K562 (cell line): ENCODE results near the gene PRRT1. TPM values are rescaled to one million over a fixed set of nuclear protein-coding genes. Genes with fewer than 3 reads are reported as not detected.
A peak's percentile ranks its signal among the peaks of the same experiment; 100 is the strongest.

Experiments
- ATAC-seq: fragments of 200-7000 bp; cut with Tn5 transposase; 3 replicates; pipeline ENCODE4 v1.9.1; 2020; ENCODE audit warnings: moderate library complexity
- BruUV-seq: library from RNA; stranded (reverse); fragments of 400-500 nt; replicated peaks from 2 replicates; lab custom pipeline; 2021; lab: Mats Ljungman, UMichigan
- CTCF ChIA-PET: fragments of 300-600 bp; formaldehyde crosslinking; extraction: SDS; loops from one replicate; lab custom pipeline; 2021; ENCODE audit warnings: low intra/inter-chr PET ratio; lab: Yijun Ruan, JAX
- POLR2A ChIA-PET: fragments of 300-600, 350-650 bp; sonication (Branson Sonifier 250); formaldehyde crosslinking; extraction: SDS; loops from one replicate; lab custom pipeline; 2021; ENCODE audit warnings: antibody characterized with exemption, inconsistent platforms; lab: Yijun Ruan, JAX
- DNase-seq, 4 experiments: peaks; one replicate each; pipeline versions ENCODE4 v3.0.0 to v3.0.0-alpha.2; 2011 to 2018; ENCODE audit warnings: low spot score in 3 of 4, mixed read lengths in 3 of 4; ENCODE audit errors: extremely low read depth in 1 of 4
- FAIRE-seq: peaks from 2 replicates; lab custom pipeline; 2011; peaks lifted over from hg19 to GRCh38; lab: Jason Lieb, UNC
- H2AFZ ChIP-seq: 2 replicates; pipeline ENCODE4 v1.6.0; 2011; ENCODE audit warnings: low read depth, low read length, control low read depth, inconsistent platforms
- H3K27ac ChIP-seq: fragments of 200-600 bp; 3 replicates; pipeline ENCODE4 v1.8.0; 2011; ENCODE audit warnings: low read depth, mild to moderate bottlenecking, control low read depth, inconsistent platforms, low read length, moderate library complexity, mixed read lengths; ENCODE audit errors: extremely low read depth
- H3K27me3 ChIP-seq, 2 experiments: fragments of 300-600 bp in 1 of 2; 2 replicates in 1 of 2; 3 replicates in 1 of 2; pipeline versions ENCODE4 v1.6.0 to v1.8.0; 2011; ENCODE audit warnings: inconsistent platforms in 2 of 2, low read length in 2 of 2, mild to moderate bottlenecking in 1 of 2, mixed read lengths in 1 of 2, moderate library complexity in 1 of 2; ENCODE audit not compliant: control insufficient read depth in 2 of 2, insufficient read depth in 2 of 2
- H3K36me3 ChIP-seq: fragments of 300-600 bp; 3 replicates; pipeline ENCODE4 v1.8.0; 2011; ENCODE audit warnings: mild to moderate bottlenecking, low read length, inconsistent platforms; ENCODE audit not compliant: control insufficient read depth, insufficient read depth
- H3K4me1 ChIP-seq, 2 experiments: fragments of 200-600 bp in 1 of 2; replicated peaks in 1 of 2; 2 replicates in 1 of 2; 3 replicates in 1 of 2; pipeline versions ENCODE4 v1.5.1 to v1.8.0; 2011; ENCODE audit warnings: inconsistent platforms in 2 of 2, low read length in 2 of 2, mild to moderate bottlenecking in 1 of 2, mixed read lengths in 1 of 2, moderate library complexity in 1 of 2; ENCODE audit not compliant: control insufficient read depth in 2 of 2, insufficient read depth in 2 of 2
- H3K4me2 ChIP-seq: 2 replicates; pipeline ENCODE4 v1.6.1; 2011; ENCODE audit warnings: low read length, control low read depth, inconsistent platforms, mixed read lengths; ENCODE audit not compliant: insufficient read depth
- H3K4me3 ChIP-seq: fragments of 200-600 bp; sonication (generic), shearing (Covaris generic); 2 replicates; pipeline ENCODE4 v1.5.1; 2016; ENCODE audit warnings: control low read depth, inconsistent platforms
- H3K79me2 ChIP-seq: fragments of 200-600 bp; 3 replicates; pipeline ENCODE4 v1.8.0; 2011; ENCODE audit warnings: low read length, inconsistent platforms; ENCODE audit not compliant: control insufficient read depth, insufficient read depth
- H3K9ac ChIP-seq, 2 experiments: 2 replicates each; pipeline versions ENCODE4 v1.6.0 to v1.6.1; 2011; ENCODE audit warnings: low read depth in 2 of 2, low read length in 2 of 2, control low read depth in 1 of 2, inconsistent platforms in 1 of 2, mild to moderate bottlenecking in 1 of 2, mixed read lengths in 1 of 2; ENCODE audit not compliant: insufficient read depth in 1 of 2
- H3K9me1 ChIP-seq: one replicate; pipeline ENCODE4 v1.6.0; 2011; ENCODE audit warnings: inconsistent platforms, mild to moderate bottlenecking, low read length, moderate library complexity; ENCODE audit not compliant: control insufficient read depth, insufficient read depth
- H3K9me3 ChIP-seq: replicated peaks from 2 replicates; pipeline ENCODE4 v1.5.1; 2011; ENCODE audit warnings: low read depth, low read length, inconsistent platforms; ENCODE audit not compliant: control insufficient read depth, insufficient read depth
- H4K20me1 ChIP-seq: replicated peaks from 2 replicates; pipeline ENCODE4 v1.6.1; 2011; ENCODE audit warnings: low read length, inconsistent platforms, mixed read lengths; ENCODE audit not compliant: control insufficient read depth, insufficient read depth
- HDAC1 ChIP-seq, 2 experiments: fragments of 450-650 bp; IDR thresholded peaks; 2 replicates each; pipeline ENCODE4 v1.6.1; 2016 to 2017; ENCODE audit warnings: inconsistent platforms in 1 of 2, mild to moderate bottlenecking in 1 of 2, moderate library complexity in 1 of 2
- HDAC6 ChIP-seq: IDR thresholded peaks from 2 replicates; pipeline ENCODE4 v1.6.1; 2012; ENCODE audit warnings: low read depth, mild to moderate bottlenecking, control low read depth, inconsistent platforms, low read length, moderate library complexity
- RBBP5 ChIP-seq: fragments of 200-600 bp; sonication (generic); IDR thresholded peaks from 2 replicates; pipeline ENCODE4 v1.6.1; 2012; ENCODE audit warnings: borderline replicate concordance, mild to moderate bottlenecking, low read length, control low read depth, inconsistent platforms; ENCODE audit not compliant: insufficient read depth, poor library complexity, severe bottlenecking
- VEZF1 ChIP-seq: fragments of 200-800 bp; sonication (Bioruptor generic); IDR thresholded peaks from 2 replicates; pipeline ENCODE4 v1.6.1; 2017; ENCODE audit warnings: missing genetic modification characterization, missing compliant biosample characterization
- ZBTB7A ChIP-seq: IDR thresholded peaks from 2 replicates; pipeline ENCODE4 v1.6.1; 2011; ENCODE audit warnings: low read depth, mild to moderate bottlenecking, low read length, moderate library complexity, borderline replicate concordance; ENCODE audit not compliant: control insufficient read depth
- ZNF263 ChIP-seq: sonication (generic); formaldehyde crosslinking; IDR thresholded peaks from 2 replicates; pipeline ENCODE4 v1.8.0; 2022; ENCODE audit warnings: mild to moderate bottlenecking, missing genetic modification reagents, borderline replicate concordance
- ZNF282 ChIP-seq: sonication (generic); formaldehyde crosslinking; IDR thresholded peaks from 2 replicates; pipeline ENCODE4 v1.8.1; 2023; ENCODE audit warnings: missing genetic modification reagents
- ZNF695 ChIP-seq: fragments of 450-650 bp; formaldehyde crosslinking; IDR thresholded peaks from 2 replicates; pipeline ENCODE4 v1.4.0; 2020; ENCODE audit warnings: mild to moderate bottlenecking, moderate library complexity
- WGBS: fragments of 100-300 bp; shearing (Covaris generic); methylation state at CpG from one replicate; pipeline ENCODE4 v1.1.6; 2016; ENCODE audit warnings: low coverage, mixed read lengths; ENCODE audit not compliant: insufficient coverage; ENCODE audit errors: missing lambda C conversion rate; 5-methylcytosine and 5-hydroxymethylcytosine counted together
- in situ Hi-C: fragments of 300-500 bp; cut with MboI; formaldehyde crosslinking; loops from 4 replicates; pipeline ENCODE4 v1.15.0; 2018; ENCODE audit warnings: inconsistent platforms, mixed read lengths
- intact Hi-C: fragments of 100-400 bp; cut with micrococcal nuclease; formaldehyde crosslinking; loops from 2 replicates; pipeline ENCODE4 v1.14.2; 2022
- polyA plus RNA-seq, 8 experiments: library from polyadenylated mRNA; depleted of rRNA in 4 of 8; stranded (reverse) in 5 of 8; unstranded in 3 of 8; fragments of >200 nt; fragmentation: Nextera tagmentation in 2 of 8; fragmentation: Illumina TruSeq in 1 of 8; extraction: Ambion mirVana in 2 of 8; extraction: Trizol in 1 of 8; gene quantifications; 2 replicates each; pipeline versions ENCODE4 v1.2.1 to v1.2.3, GENCODE V29; 2011 to 2014; ENCODE audit warnings: inconsistent platforms in 1 of 8, missing spikeins in 1 of 8
- total RNA-seq, 7 experiments: library from RNA; depleted of rRNA in 6 of 7; stranded (reverse); fragments of >200 nt in 6 of 7; fragmentation: Illumina TruSeq in 2 of 7; extraction: Trizol in 2 of 7; gene quantifications; 2 replicates each; pipeline versions ENCODE4 v1.2.1 to v1.2.3, GENCODE V29; 2011 to 2021; ENCODE audit warnings: low replicate concordance in 1 of 7
- TF ChIP-seq, protein P1 (sequence below), 2 experiments: fragments of 450-650 bp; formaldehyde crosslinking in 1 of 2; IDR thresholded peaks; 2 replicates each; pipeline versions ENCODE4 v1.4.0 to v1.6.1; 2014 to 2020; ENCODE audit warnings: mild to moderate bottlenecking in 2 of 2, borderline replicate concordance in 1 of 2, low read depth in 1 of 2
- TF ChIP-seq, protein P2 (sequence below): fragments of 250-450 bp; sonication (Bioruptor Pico); IDR thresholded peaks from 2 replicates; pipeline ENCODE4 v1.8.0; 2022; ENCODE audit warnings: moderate library complexity, mild to moderate bottlenecking, inconsistent platforms

PRRT1 gene
- total and polyA plus RNA-seq, 9 of the 15 experiments (the other 6 are each of a cell fraction or from before 2014, with no cell fraction given), result 0.14 to 3.5 (median 0.41) TPM

GRCh38 chr6:32128751-32129296 is 22.9 kb downstream of the PRRT1 start:
- intact Hi-C loops, result loop anchor here (2.0 kb wide), 1 partner anchor 390 kb away; no protein-coding TSS in a partner anchor
- BruUV-seq, result no TSS peak
- Histone ChIP-seq H4K20me1 (no peaks in the 10 kb centered on the region), H3K4me3 (peak overlapping the region; percentile 91), H3K36me3 (peaks cover 31% of the 10 kb centered on the region; the same call in 2 of the 3 replicates), H3K27ac (peak overlapping the region; percentile 83), H3K4me2 (peak overlapping the region; percentile 90), H2AFZ (peak overlapping the region; percentile 27), H3K9me1 (no peaks in the 10 kb centered on the region), H3K9me3 (no peaks in the 10 kb centered on the region), H3K27me3 (no peaks in the 10 kb centered on the region), H3K4me1 (peaks cover 35 to 36% of the 10 kb centered on the region in 2 experiments), H3K79me2 (peaks cover 39% of the 10 kb centered on the region), H3K9ac (peak overlapping the region; percentile 69 to 90)
- ChIA-PET POLR2A (interaction anchor here (0.6 to 3.9 kb wide), 17 partner anchors 8 to 1815 kb away, joined by 3 to 23 read pairs (median 6); partner anchors contain the start of genes EGFL8, RNF5 and TNXB), CTCF (interaction anchor here (0.8 to 1.1 kb wide), 2 partner anchors 10 to 25 kb away, joined by 3 to 4 read pairs; partner anchors contain the start of gene PPT2)
- DNase-seq, result no peak
- ATAC-seq, result no peak
- no peak for FAIRE-seq
- in situ Hi-C loops, result no loop called here
- 8% methylated on average over 13 of the region's 13 CpGs for WGBS
- TF ChIP-seq ZNF282 (CRISPR knock-in tag) (0 out of 2 replicates have a peak, but pooled peaks have one; percentile 64), ZNF263 (CRISPR knock-in tag) (0 out of 2 replicates have a peak, but pooled peaks have one; percentile 21), ZBTB7A (no peak), VEZF1 (CRISPR knock-in tag) (peak; percentile 30; the same call in 1 of the 2 replicates), HDAC6 (no peak), RBBP5 (peak; percentile 66), ZNF695 (CRISPR knock-in tag) (no peak), HDAC1 (IDR thresholded peaks at IDR 0.05) (0 out of 4 replicates have a peak, but pooled peaks of 1 of the 2 experiments have one; percentile 35)
- TF ChIP-seq, protein P1, sequence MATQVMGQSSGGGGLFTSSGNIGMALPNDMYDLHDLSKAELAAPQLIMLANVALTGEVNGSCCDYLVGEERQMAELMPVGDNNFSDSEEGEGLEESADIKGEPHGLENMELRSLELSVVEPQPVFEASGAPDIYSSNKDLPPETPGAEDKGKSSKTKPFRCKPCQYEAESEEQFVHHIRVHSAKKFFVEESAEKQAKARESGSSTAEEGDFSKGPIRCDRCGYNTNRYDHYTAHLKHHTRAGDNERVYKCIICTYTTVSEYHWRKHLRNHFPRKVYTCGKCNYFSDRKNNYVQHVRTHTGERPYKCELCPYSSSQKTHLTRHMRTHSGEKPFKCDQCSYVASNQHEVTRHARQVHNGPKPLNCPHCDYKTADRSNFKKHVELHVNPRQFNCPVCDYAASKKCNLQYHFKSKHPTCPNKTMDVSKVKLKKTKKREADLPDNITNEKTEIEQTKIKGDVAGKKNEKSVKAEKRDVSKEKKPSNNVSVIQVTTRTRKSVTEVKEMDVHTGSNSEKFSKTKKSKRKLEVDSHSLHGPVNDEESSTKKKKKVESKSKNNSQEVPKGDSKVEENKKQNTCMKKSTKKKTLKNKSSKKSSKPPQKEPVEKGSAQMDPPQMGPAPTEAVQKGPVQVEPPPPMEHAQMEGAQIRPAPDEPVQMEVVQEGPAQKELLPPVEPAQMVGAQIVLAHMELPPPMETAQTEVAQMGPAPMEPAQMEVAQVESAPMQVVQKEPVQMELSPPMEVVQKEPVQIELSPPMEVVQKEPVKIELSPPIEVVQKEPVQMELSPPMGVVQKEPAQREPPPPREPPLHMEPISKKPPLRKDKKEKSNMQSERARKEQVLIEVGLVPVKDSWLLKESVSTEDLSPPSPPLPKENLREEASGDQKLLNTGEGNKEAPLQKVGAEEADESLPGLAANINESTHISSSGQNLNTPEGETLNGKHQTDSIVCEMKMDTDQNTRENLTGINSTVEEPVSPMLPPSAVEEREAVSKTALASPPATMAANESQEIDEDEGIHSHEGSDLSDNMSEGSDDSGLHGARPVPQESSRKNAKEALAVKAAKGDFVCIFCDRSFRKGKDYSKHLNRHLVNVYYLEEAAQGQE (IDR thresholded peaks at IDR 0.05; ENCODE audit: borderline replicate concordance), result no peak
- TF ChIP-seq, protein P1 (CRISPR knock-in tag; IDR thresholded peaks at IDR 0.05; ENCODE audit: low read depth), result 0 out of 2 replicates have a peak, but pooled peaks have one; percentile 49
- TF ChIP-seq, protein P2, sequence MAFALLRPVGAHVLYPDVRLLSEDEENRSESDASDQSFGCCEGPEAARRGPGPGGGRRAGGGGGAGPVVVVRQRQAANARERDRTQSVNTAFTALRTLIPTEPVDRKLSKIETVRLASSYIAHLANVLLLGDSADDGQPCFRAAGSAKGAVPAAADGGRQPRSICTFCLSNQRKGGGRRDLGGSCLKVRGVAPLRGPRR (CRISPR knock-in tag), result no peak
